ENCODE results near the gene PAK6. TPM values are rescaled to one million over a fixed set of nuclear protein-coding genes. Genes with fewer than 3 reads are reported as not detected.

PAK6 gene
- total and polyA plus RNA-seq, 2 experiments from 2014 or later, result 2.4 to 20.0 TPM

DNA sequence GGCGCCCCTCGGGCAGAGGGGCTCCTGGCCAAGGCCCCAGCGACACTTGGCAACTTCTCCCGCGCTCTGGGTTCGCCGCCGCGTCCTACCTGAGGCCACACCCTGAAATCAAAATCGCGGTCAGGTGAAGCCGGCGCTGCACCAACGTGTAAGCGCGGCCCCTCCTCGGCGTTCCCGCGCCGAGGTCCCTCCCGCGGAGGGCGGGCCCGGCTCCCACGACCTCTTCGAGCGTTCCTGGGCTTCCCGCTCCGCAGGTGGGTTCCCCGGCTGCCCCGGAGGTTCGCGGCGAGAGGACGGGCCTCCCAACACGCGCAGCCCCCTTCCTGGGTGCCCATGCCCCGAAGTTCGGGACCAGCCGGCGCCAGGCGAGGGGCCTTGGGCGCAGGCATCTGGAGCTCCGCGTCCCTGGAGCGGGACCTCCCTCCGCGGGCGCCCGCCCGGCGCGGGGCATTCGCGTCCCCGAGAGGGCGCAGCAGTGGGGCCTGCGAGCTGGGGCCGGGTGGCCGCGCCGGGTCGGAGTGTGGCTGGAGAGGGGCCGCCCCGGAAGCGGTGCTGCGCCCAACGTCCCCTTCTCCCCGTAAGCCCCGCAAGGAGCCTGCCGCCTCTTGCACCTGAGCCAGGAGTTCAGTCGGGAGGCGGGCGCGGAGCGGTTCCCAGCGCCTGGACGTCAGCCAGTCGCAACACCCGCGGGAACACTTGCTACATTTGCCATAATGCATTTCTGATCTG, 13.7 kb downstream of the PAK6 start:
- Mint-ChIP-seq H3K27ac (no peak overlapping the region), H3K27me3 (ENCODE audit: insufficient read depth, low read depth, poor library complexity) (peaks cover 37% of the 10 kb centered on the region), H3K4me1 (peaks cover 24% of the 10 kb centered on the region), H3K9me3 (no peaks in the 10 kb centered on the region; the same call in 2 of the 3 replicates), H3K4me3 (peak overlapping the region; percentile 80), H3K36me3 (ENCODE audit: low read depth) (no peaks in the 10 kb centered on the region; the same call in 2 of the 3 replicates)
- DNase-seq (ENCODE audit: low spot score) (peak; percentile 84), ATAC-seq (peak; percentile 69)
- peak; percentile 17 for TF ChIP-seq EZH2phosphoT487 (IDR thresholded peaks at IDR 0.05; ENCODE audit: unreplicated experiment)
- peak; percentile 46 for TF ChIP-seq EZH2 (IDR thresholded peaks at IDR 0.05; ENCODE audit: low read depth, unreplicated experiment)
- TF ChIP-seq, protein P1, sequence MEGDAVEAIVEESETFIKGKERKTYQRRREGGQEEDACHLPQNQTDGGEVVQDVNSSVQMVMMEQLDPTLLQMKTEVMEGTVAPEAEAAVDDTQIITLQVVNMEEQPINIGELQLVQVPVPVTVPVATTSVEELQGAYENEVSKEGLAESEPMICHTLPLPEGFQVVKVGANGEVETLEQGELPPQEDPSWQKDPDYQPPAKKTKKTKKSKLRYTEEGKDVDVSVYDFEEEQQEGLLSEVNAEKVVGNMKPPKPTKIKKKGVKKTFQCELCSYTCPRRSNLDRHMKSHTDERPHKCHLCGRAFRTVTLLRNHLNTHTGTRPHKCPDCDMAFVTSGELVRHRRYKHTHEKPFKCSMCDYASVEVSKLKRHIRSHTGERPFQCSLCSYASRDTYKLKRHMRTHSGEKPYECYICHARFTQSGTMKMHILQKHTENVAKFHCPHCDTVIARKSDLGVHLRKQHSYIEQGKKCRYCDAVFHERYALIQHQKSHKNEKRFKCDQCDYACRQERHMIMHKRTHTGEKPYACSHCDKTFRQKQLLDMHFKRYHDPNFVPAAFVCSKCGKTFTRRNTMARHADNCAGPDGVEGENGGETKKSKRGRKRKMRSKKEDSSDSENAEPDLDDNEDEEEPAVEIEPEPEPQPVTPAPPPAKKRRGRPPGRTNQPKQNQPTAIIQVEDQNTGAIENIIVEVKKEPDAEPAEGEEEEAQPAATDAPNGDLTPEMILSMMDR (conservative IDR thresholded peaks at IDR 0.05; ENCODE audit: low read depth in 2 of 2), result no peak
- TF ChIP-seq NANOG (IDR thresholded peaks at IDR 0.05; ENCODE audit: borderline replicate concordance), result no peak
- Histone ChIP-seq H3K79me2 (replicated peaks; ENCODE audit: insufficient read depth) (no peaks in the 10 kb centered on the region), H4K20me1 (replicated peaks; ENCODE audit: insufficient read depth) (no peaks in the 10 kb centered on the region), H3F3A (replicated peaks; ENCODE audit: low read depth) (peaks cover 13% of the 10 kb centered on the region; the same call in 1 of the 2 replicates), H3K4me3 (peak overlapping the region; percentile 77), H3K27me3 (ENCODE audit: insufficient read depth) (peaks cover 47% of the 10 kb centered on the region), H3K9me2 (ENCODE audit: insufficient read depth) (no peaks in the 10 kb centered on the region), H2AFZ (peak overlapping the region; percentile 97), H3K27ac (ENCODE audit: low read depth) (no peak overlapping the region), H3K4me2 (peak overlapping the region; percentile 97), H3K36me3 (ENCODE audit: insufficient read depth) (no peaks in the 10 kb centered on the region), H3K4me1 (ENCODE audit: insufficient read depth) (no peaks in the 10 kb centered on the region; the same call in 1 of the 2 replicates)

DNA sequence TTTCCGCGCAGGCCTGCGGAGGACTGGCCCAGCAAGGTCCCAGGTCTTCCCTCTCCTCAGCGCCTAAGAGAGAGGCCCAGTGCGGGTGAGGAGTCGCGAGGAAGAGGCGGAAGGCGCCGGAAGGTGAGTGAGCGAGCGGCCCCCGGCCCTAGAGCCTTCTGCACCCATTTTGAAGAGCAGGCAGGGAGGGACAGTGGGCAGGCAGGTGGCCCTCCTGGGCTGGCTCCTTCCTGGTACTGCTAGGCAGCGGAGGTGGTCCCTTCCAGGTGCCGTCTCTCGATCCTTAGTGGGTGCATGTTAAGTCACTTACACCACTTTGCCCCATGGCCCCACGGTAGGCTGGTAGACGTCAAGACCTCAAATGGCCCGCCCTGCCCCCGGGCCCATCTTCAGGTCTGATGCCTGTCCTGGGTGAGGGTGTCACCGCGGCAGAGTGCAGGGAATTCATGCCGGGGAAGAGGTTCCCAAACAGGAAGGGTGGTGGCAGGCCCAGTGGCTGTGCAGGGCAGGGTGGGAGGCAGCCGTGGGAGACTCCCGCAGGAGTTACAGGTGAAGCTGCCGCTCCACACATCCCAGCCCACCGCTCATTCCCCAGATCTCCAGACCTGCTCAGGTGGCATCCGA, 14.4 kb downstream of the PAK6 start:
- H3K9me3 Mint-ChIP-seq, result no peaks in the 10 kb centered on the region; the same call in 2 of the 3 replicates
- Histone ChIP-seq H3K27ac (ENCODE audit: low read depth) (no peak overlapping the region), H3K27me3 (ENCODE audit: insufficient read depth) (peaks cover 47% of the 10 kb centered on the region), H3K36me3 (ENCODE audit: insufficient read depth) (no peaks in the 10 kb centered on the region), H3K9me2 (ENCODE audit: insufficient read depth) (no peaks in the 10 kb centered on the region), H2AFZ (peak overlapping the region; percentile 97), H3K4me2 (peak overlapping the region; percentile 97), H3K79me2 (replicated peaks; ENCODE audit: insufficient read depth) (no peaks in the 10 kb centered on the region), H4K20me1 (replicated peaks; ENCODE audit: insufficient read depth) (no peaks in the 10 kb centered on the region), H3K4me1 (ENCODE audit: insufficient read depth) (peaks cover 2% of the 10 kb centered on the region), H3K4me3 (peak overlapping the region; percentile 77), H3F3A (replicated peaks; ENCODE audit: low read depth) (peaks cover 13% of the 10 kb centered on the region; the same call in 1 of the 2 replicates)
- H3K4me1 Mint-ChIP-seq, result peaks cover 30% of the 10 kb centered on the region
- no peak for DNase-seq (ENCODE audit: low spot score)
- peaks cover 38% of the 10 kb centered on the region for H3K27me3 Mint-ChIP-seq (ENCODE audit: insufficient read depth, low read depth, poor library complexity)
- ATAC-seq, result peak; percentile 40
- no peak overlapping the region for H3K27ac Mint-ChIP-seq
- H3K4me3 Mint-ChIP-seq, result peak overlapping the region; percentile 80
- H3K36me3 Mint-ChIP-seq (ENCODE audit: low read depth), result no peaks in the 10 kb centered on the region; the same call in 2 of the 3 replicates
- TF ChIP-seq REST (IDR thresholded peaks at IDR 0.05; ENCODE audit: unreplicated experiment) (no peak), CREB1 (CRISPR knock-in tag; IDR thresholded peaks at IDR 0.05; ENCODE audit: low read depth) (no peak), EZH2 (IDR thresholded peaks at IDR 0.05; ENCODE audit: low read depth, unreplicated experiment) (no peak), STAT1 (IDR thresholded peaks at IDR 0.05; ENCODE audit: unreplicated experiment) (no peak), ZNF114 (CRISPR knock-in tag; IDR thresholded peaks at IDR 0.05) (no peak), JUNB (IDR thresholded peaks at IDR 0.05; ENCODE audit: unreplicated experiment) (no peak)
- TF ChIP-seq, protein P2, sequence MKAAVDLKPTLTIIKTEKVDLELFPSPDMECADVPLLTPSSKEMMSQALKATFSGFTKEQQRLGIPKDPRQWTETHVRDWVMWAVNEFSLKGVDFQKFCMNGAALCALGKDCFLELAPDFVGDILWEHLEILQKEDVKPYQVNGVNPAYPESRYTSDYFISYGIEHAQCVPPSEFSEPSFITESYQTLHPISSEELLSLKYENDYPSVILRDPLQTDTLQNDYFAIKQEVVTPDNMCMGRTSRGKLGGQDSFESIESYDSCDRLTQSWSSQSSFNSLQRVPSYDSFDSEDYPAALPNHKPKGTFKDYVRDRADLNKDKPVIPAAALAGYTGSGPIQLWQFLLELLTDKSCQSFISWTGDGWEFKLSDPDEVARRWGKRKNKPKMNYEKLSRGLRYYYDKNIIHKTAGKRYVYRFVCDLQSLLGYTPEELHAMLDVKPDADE (IDR thresholded peaks at IDR 0.05), result no peak

All from GM23338 (cell line).